H1 (cell line): ENCODE measurements around the gene UCN3. TPM values are rescaled to one million over a fixed set of nuclear protein-coding genes. Genes with fewer than 3 reads are reported as not detected.

Experiments used
- ATF2 ChIP-seq: IDR thresholded peaks from 2 replicates; pipeline ENCODE4 v1.6.1; 2012; ENCODE audit warnings: low read length, inconsistent platforms
- ATF3 ChIP-seq: IDR thresholded peaks from 2 replicates; pipeline ENCODE4 v1.6.1; 2011; ENCODE audit warnings: low read depth, mild to moderate bottlenecking, low read length; ENCODE audit not compliant: insufficient read depth
- CBX5 ChIP-seq: fragments of 300-800, 300-1000 bp; sonication (generic); IDR thresholded peaks from 2 replicates; pipeline ENCODE4 v1.7.1; 2016; ENCODE audit warnings: antibody characterized with exemption, low read length, low read depth
- CBX8 ChIP-seq: fragments of 300-800, 300-1000 bp; sonication (generic); IDR thresholded peaks from 2 replicates; pipeline ENCODE4 v1.7.1; 2016; ENCODE audit warnings: low read depth, low read length, borderline replicate concordance
- CHD2 ChIP-seq: IDR thresholded peaks from 2 replicates; pipeline ENCODE4 v1.6.1; 2012; ENCODE audit warnings: low read length, improper control_type of control experiment
- FOSL1 ChIP-seq: IDR thresholded peaks from 2 replicates; pipeline ENCODE4 v1.6.1; 2011; ENCODE audit warnings: mild to moderate bottlenecking, low read depth, low read length, moderate library complexity; ENCODE audit not compliant: insufficient read depth
- HDAC6 ChIP-seq: IDR thresholded peaks from one replicate; pipeline ENCODE4 v1.7.1; 2012; ENCODE audit warnings: low read depth, mild to moderate bottlenecking, inconsistent platforms, low read length, moderate library complexity
- MAFK ChIP-seq: IDR thresholded peaks from 2 replicates; pipeline ENCODE4 v1.6.1; 2012; ENCODE audit warnings: low read depth, mild to moderate bottlenecking, improper control_type of control experiment, low read length
- SP2 ChIP-seq: IDR thresholded peaks from 2 replicates; pipeline ENCODE4 v1.6.1; 2012; ENCODE audit warnings: mild to moderate bottlenecking, low read length, inconsistent platforms
- polyA plus RNA-seq, 7 experiments: library from polyadenylated mRNA; depleted of rRNA in 3 of 7; stranded (reverse) in 5 of 7; unstranded in 2 of 7; fragments of >200 nt in 5 of 7; fragments of 200-250 nt in 2 of 7; gene quantifications; 1 replicate in 5 of 7; 2 replicates in 1 of 7; 4 replicates in 1 of 7; pipeline versions ENCODE4 v1.2.1 to v1.2.3, GENCODE V29; 2011 to 2013; ENCODE audit warnings: missing spikeins in 2 of 7, mixed read lengths in 2 of 7
- total RNA-seq: library from RNA; stranded (reverse); fragmentation: NEBNext Ultra II Directional; extraction: Animal tissue kit (Norgen Biotek cat#: 25700); gene quantifications from 2 replicates; pipeline ENCODE4 v1.2.1, GENCODE V29; 2021
- TF ChIP-seq, protein P1 (sequence below): fragments of 300-600 bp; sonication (generic); IDR thresholded peaks from 2 replicates; pipeline ENCODE4 v1.7.1; 2012; ENCODE audit warnings: low read length, moderate library complexity, mild to moderate bottlenecking, inconsistent platforms; ENCODE audit not compliant: insufficient replicate concordance

The UCN3 gene
- total and polyA plus RNA-seq, 2 of the 8 experiments (the other 6 are each of a cell fraction or from before 2014, with no cell fraction given): not detected

GRCh38 chr10:5381187-5381586 is 16.4 kb downstream of the UCN3 start (continued):
- TF ChIP-seq ATF2 (no peak), ATF3 (no peak), HDAC6 (no peak), MAFK (no peak), FOSL1 (no peak), SP2 (no peak), CBX8 (no peak), CHD2 (no peak), CBX5 (no peak)
- TF ChIP-seq, protein P1, sequence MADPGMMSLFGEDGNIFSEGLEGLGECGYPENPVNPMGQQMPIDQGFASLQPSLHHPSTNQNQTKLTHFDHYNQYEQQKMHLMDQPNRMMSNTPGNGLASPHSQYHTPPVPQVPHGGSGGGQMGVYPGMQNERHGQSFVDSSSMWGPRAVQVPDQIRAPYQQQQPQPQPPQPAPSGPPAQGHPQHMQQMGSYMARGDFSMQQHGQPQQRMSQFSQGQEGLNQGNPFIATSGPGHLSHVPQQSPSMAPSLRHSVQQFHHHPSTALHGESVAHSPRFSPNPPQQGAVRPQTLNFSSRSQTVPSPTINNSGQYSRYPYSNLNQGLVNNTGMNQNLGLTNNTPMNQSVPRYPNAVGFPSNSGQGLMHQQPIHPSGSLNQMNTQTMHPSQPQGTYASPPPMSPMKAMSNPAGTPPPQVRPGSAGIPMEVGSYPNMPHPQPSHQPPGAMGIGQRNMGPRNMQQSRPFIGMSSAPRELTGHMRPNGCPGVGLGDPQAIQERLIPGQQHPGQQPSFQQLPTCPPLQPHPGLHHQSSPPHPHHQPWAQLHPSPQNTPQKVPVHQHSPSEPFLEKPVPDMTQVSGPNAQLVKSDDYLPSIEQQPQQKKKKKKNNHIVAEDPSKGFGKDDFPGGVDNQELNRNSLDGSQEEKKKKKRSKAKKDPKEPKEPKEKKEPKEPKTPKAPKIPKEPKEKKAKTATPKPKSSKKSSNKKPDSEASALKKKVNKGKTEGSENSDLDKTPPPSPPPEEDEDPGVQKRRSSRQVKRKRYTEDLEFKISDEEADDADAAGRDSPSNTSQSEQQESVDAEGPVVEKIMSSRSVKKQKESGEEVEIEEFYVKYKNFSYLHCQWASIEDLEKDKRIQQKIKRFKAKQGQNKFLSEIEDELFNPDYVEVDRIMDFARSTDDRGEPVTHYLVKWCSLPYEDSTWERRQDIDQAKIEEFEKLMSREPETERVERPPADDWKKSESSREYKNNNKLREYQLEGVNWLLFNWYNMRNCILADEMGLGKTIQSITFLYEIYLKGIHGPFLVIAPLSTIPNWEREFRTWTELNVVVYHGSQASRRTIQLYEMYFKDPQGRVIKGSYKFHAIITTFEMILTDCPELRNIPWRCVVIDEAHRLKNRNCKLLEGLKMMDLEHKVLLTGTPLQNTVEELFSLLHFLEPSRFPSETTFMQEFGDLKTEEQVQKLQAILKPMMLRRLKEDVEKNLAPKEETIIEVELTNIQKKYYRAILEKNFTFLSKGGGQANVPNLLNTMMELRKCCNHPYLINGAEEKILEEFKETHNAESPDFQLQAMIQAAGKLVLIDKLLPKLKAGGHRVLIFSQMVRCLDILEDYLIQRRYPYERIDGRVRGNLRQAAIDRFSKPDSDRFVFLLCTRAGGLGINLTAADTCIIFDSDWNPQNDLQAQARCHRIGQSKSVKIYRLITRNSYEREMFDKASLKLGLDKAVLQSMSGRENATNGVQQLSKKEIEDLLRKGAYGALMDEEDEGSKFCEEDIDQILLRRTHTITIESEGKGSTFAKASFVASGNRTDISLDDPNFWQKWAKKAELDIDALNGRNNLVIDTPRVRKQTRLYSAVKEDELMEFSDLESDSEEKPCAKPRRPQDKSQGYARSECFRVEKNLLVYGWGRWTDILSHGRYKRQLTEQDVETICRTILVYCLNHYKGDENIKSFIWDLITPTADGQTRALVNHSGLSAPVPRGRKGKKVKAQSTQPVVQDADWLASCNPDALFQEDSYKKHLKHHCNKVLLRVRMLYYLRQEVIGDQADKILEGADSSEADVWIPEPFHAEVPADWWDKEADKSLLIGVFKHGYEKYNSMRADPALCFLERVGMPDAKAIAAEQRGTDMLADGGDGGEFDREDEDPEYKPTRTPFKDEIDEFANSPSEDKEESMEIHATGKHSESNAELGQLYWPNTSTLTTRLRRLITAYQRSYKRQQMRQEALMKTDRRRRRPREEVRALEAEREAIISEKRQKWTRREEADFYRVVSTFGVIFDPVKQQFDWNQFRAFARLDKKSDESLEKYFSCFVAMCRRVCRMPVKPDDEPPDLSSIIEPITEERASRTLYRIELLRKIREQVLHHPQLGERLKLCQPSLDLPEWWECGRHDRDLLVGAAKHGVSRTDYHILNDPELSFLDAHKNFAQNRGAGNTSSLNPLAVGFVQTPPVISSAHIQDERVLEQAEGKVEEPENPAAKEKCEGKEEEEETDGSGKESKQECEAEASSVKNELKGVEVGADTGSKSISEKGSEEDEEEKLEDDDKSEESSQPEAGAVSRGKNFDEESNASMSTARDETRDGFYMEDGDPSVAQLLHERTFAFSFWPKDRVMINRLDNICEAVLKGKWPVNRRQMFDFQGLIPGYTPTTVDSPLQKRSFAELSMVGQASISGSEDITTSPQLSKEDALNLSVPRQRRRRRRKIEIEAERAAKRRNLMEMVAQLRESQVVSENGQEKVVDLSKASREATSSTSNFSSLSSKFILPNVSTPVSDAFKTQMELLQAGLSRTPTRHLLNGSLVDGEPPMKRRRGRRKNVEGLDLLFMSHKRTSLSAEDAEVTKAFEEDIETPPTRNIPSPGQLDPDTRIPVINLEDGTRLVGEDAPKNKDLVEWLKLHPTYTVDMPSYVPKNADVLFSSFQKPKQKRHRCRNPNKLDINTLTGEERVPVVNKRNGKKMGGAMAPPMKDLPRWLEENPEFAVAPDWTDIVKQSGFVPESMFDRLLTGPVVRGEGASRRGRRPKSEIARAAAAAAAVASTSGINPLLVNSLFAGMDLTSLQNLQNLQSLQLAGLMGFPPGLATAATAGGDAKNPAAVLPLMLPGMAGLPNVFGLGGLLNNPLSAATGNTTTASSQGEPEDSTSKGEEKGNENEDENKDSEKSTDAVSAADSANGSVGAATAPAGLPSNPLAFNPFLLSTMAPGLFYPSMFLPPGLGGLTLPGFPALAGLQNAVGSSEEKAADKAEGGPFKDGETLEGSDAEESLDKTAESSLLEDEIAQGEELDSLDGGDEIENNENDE: no peak
